ENCODE measurements around the gene CD6.

- TF ChIP-seq TAF1 (IDR thresholded peaks at IDR 0.05; ENCODE audit: borderline replicate concordance, low read depth, low read length) = no peak
- no peak for TF ChIP-seq POLR2A (IDR thresholded peaks at IDR 0.05; ENCODE audit: low read depth, low read length)
Measured at GRCh38 chr11:60996381-60997138, 25.1 kb downstream of the CD6 start.
